GM19397 (cell line): ENCODE results near the gene FCHSD2.
"Not testable (repeated sequence)": the region's sequence is repeated elsewhere in the genome, so short reads cannot be mapped to it uniquely, and the experiment has no call there.

Source experiments
- ATAC-seq: cut with Tn5 transposase; IDR thresholded peaks from one replicate; pipeline ENCODE4 v1.9.1; 2021; ENCODE audit warnings: mild to moderate bottlenecking, moderate library complexity; ENCODE audit not compliant: unreplicated experiment

FCHSD2 gene

DNA sequence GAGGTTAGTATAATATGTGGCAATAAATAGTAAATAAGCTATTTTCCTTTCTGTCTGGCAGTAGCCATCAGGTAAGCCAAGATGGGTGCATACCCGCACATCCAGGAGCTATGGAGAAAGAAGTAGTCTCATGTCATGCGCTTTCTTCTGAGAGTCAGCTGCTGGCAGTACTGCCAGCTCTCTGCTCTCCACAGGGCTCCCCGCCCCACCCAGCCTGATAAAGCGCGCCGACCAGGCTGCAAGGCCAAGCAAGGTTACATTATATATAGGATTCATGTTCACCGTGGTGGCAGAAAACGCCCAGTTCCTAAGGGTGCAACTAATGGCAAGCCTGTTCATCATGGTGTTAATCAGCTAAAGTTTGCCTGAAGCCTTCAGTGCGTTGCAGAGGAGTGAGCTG, 201.7 kb downstream of the FCHSD2 start:
- ATAC-seq = no peak

DNA sequence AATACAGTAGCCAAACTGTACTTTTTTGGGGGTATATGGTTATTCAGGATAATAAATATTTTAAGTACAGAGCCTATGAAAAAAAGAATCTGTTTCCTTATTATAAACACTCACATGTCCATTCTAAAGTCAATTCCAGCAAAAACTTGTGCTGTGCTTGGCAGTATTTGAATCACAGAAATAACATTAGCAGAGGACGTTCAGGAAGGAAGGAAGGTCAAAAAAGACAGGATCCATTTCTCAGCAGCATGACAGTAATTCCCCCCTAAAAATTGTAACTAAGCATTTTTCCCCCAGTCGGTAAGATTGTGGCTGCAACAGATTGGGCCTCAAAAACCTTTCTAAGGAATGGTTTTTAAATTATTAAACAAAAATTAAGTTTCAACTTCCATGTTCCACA, 203.1 kb downstream of the FCHSD2 start:
- ATAC-seq = no peak

DNA sequence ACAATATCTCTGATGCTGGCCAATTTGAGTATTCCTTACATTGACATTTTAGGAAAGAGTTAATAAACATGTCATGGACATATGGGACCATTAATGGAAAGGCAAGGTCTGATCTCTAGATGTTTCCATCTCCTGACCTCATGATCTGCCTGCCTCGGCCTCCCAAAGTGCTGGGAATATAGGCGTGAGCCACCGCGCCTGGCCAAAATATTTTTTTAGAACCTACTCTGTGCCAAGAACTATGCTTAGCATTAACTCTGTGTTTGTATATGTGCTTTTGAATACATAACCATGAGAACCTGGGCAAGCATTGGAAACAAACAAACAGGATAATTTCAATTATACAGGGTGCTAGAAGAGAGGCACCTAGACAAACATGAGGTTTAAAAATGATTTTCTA, 204.7 kb downstream of the FCHSD2 start:
- no peak for ATAC-seq

DNA sequence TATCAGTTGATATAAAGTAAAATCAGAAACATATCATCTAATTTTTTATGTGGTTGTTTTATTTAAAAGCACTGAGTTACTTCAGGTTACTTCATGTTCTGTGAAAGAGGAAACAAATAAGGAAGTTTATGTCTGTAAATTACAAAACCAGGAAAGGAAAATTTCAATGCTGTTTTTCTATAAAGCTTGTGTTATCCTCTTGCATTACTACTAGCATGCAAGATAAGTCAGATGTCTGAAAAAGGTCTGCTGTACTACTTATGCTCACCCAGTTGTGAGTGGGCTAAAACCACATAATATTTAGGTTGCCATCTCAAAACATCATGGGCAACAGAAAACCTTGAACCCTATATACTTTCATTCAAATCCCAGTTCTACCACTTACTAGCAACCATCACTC, 206.4 kb downstream of the FCHSD2 start:
- no peak for ATAC-seq

- no peak for ATAC-seq
These were observed 210.0 kb downstream of the FCHSD2 start for GRCh38 chr11:72932132-72932570.

- no peak for ATAC-seq
These were observed 212.1 kb downstream of the FCHSD2 start for GRCh38 chr11:72930008-72930407.

DNA sequence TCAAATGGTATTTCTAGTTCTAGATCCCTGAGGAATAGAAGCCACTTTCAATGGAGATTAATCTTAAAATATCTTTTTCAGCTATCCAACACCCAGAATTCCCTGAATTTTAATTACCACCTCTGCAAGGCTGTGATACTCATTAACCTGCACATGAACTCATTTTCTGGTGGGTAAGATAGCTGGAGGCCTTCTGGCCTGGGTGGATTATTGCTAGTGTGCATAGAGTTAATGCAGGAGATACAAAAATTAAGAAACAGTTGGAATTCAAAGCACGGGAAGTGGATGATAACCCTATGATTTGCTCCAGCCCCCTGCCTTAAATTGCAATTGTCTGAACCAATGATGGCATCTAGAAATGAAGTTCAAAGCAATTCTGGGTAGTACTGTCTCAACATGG, 212.9 kb downstream of the FCHSD2 start:
- no peak for ATAC-seq

DNA sequence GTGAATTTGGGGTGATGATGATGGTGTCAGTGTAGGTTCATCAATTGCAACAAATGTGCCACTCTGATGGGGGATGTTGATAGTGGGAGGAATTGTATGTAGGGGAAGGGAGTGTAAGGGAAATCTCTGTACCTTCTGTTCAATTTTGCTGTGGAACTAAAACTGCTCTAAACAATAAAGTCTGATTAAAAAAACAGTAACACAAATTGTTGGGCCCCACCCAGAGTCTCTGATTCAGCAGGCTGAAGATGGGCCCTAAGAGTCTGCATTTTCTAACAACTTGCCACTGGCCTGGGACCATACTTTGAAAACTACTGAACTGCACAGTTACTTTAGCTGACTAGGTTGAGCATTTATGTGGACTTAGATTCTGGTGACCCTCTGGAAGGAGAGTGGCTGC, 214.7 kb downstream of the FCHSD2 start:
- ATAC-seq = no peak

- ATAC-seq = no peak
These were observed 216.0 kb downstream of the FCHSD2 start for GRCh38 chr11:72926076-72926475.

GRCh38 chr11:72925656-72926055, 216.5 kb downstream of the FCHSD2 start:
- ATAC-seq = no peak

DNA sequence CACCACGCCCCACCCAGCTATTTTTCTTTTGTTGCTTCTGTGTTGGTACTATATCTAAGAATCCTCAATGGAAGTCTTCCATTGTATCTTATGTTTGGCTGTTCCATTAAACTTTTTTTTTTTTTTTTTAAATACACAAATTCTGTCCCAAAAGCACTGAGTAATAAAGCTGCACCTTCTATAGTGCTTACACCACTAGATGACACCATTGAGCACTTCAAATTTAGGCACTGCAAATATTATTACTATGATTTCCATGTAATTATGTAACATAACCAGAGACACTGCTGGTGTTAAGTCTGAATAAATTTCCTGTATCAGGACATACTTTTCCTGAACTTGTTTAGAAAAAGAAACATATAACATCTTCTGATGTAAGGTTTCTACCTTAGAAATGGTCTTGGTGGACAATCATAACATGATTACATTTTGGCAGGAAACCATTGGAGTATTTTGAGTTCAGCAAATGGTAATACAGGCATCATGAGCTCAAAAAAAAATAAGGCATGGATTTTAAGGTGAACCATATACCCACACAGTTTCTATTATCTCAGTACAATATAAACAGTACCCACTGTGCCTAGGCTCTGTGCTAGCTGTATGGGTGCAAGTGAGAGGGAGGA, 217.4 kb downstream of the FCHSD2 start:
- ATAC-seq = no peak

GRCh38 chr11:72921028-72921716, 220.9 kb downstream of the FCHSD2 start:
- no peak for ATAC-seq

GRCh38 chr11:72920001-72920400, 222.1 kb downstream of the FCHSD2 start:
- no peak for ATAC-seq

GRCh38 chr11:72918851-72919250, 223.3 kb downstream of the FCHSD2 start:
- no peak for ATAC-seq

GRCh38 chr11:72912253-72912652, 229.9 kb downstream of the FCHSD2 start:
- ATAC-seq = no peak

DNA sequence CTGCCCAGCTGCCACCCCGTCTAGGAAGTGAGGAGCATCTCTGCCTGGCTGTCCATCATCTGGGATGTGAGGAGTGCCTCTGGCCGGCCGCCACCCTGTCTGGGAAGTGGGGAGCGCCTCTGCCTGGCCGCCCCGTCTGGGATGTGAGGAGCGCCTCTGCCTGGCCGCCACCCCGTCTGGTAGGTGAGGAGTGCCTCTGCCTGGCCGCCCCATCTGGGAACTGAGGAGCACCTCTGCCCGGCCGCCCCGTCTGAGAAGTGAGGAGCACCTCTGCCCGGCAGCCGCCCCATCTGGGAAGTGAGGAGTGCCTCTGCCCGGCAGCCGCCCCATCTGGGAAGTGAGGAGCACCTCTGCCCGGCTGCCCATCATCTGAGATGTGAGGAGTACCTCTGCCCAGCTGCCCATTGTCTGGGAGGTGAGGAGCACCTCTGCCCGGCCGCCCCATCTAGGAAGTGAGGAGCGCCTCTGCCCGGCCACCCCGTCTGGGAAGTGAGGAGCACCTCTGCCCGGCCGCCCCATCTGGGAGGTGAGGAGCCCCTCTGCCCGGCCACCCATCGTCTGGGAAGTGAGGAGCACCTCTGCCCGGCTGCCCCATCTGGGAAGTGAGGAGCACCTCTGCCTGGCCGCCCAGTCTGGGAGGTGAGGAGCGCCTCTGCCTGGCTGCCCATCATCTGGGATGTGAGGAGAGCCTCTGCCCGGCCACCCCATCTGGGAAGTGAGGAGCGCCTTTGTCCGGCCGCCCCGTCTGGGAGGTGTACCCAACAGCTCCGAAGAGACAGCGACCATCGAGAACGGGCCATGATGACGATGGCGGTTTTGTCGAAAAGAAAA, 232.3 kb downstream of the FCHSD2 start:
- ATAC-seq = not testable (repeated sequence)

GRCh38 chr11:72908032-72908676, 234.0 kb downstream of the FCHSD2 start:
- ATAC-seq = no peak

GRCh38 chr11:72904016-72904415, 238.1 kb downstream of the FCHSD2 start:
- ATAC-seq = no peak

DNA sequence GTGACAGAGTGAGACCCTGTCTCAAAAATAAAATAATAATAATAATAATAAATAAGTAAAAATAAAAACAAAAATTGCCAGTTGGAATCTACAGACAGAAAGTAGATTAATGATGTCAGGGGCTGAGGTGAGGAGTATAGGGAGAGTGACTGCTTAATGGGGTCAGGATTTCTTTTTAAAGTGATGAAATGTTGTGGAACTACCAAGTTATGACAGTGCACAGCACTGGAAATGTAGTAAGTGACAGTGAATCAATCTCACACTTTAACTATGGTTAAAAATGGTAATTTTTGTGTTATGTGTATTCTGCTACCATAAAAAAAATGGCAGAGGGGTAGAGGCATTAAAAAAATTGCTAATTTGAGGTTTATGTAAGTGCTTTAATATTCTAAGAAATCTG, 240.7 kb downstream of the FCHSD2 start:
- ATAC-seq = no peak

- ATAC-seq = no peak
These were observed 242.1 kb downstream of the FCHSD2 start for GRCh38 chr11:72900013-72900412.

- no peak for ATAC-seq
These were observed 242.9 kb downstream of the FCHSD2 start for GRCh38 chr11:72899238-72899637.
